HCT116 (cell line): ENCODE data around the gene PRELP. TPM values are rescaled to one million over a fixed set of nuclear protein-coding genes. Genes with fewer than 3 reads are reported as not detected.

Source experiments
- ATAC-seq: fragments of 200-7000 bp; cut with Tn5 transposase; 2 replicates; pipeline ENCODE4 v1.9.1; 2020; ENCODE audit warnings: mild to moderate bottlenecking, moderate library complexity
- BruUV-seq: library from RNA; stranded (reverse); fragments of 400-500 nt; replicated peaks from 2 replicates; lab custom pipeline; 2021; lab: Mats Ljungman, UMichigan
- CTCF ChIA-PET: fragments of 300-600 bp; sonication (Branson Sonifier 250); formaldehyde crosslinking; loops from one replicate; lab custom pipeline; 2021; ENCODE audit warnings: antibody characterized with exemption; lab: Charles Lee
- POLR2A ChIA-PET: fragments of 300-600, 350-600 bp; sonication (Branson Sonifier 250); formaldehyde crosslinking; loops from one replicate; lab custom pipeline; 2021; ENCODE audit warnings: antibody characterized with exemption; lab: Charles Lee
- RAD21 ChIA-PET, 2 experiments: fragments of 300-600 bp; sonication (Branson Sonifier 250); formaldehyde crosslinking; loops; one replicate each; lab custom pipeline; 2023; ENCODE audit warnings: low total read pairs in 2 of 2; ENCODE audit not compliant: uncharacterized antibody in 2 of 2, unreplicated experiment in 2 of 2, low non-redundant PET in 1 of 2; lab: Charles Lee
- DNase-seq: peaks from one replicate; pipeline ENCODE4 v3.0.0-alpha.2; 2010; ENCODE audit warnings: low read depth, low spot score
- H2AFZ ChIP-seq: fragments of 200-600 bp; shearing (Covaris generic), sonication (generic); 2 replicates; pipeline ENCODE4 v1.6.1; 2017; ENCODE audit warnings: low read depth, mixed run types, mixed read lengths, antibody characterized with exemption, low read length; ENCODE audit not compliant: poor library complexity, severe bottlenecking
- H3K27ac ChIP-seq: 2 replicates; pipeline ENCODE4 v1.5.1; 2012; ENCODE audit warnings: low read depth, low read length
- H3K27me3 ChIP-seq: fragments of 200-600 bp; sonication (generic); 2 replicates; pipeline ENCODE4 v1.6.1; 2016; ENCODE audit warnings: mixed run types, low read length, mixed read lengths; ENCODE audit not compliant: insufficient read depth
- H3K36me3 ChIP-seq, 2 experiments: fragments of 200-500 bp in 1 of 2; fragments of 200-600 bp in 1 of 2; sonication (Bioruptor generic) in 1 of 2; sonication (generic) in 1 of 2; 2 replicates each; pipeline versions ENCODE4 v1.5.1 to v1.6.1; 2014 to 2016; ENCODE audit warnings: low read length in 2 of 2, inconsistent platforms in 1 of 2, mixed read lengths in 1 of 2, mixed run types in 1 of 2; ENCODE audit not compliant: insufficient read depth in 2 of 2, control insufficient read depth in 1 of 2
- H3K4me1 ChIP-seq, 2 experiments: fragments of 200-600 bp in 1 of 2; sonication (generic) in 1 of 2; 2 replicates each; pipeline versions ENCODE4 v1.5.1 to v1.6.1; 2012 to 2017; ENCODE audit warnings: low read length in 2 of 2, inconsistent platforms in 1 of 2, mild to moderate bottlenecking in 1 of 2, mixed read lengths in 1 of 2, mixed run types in 1 of 2, moderate library complexity in 1 of 2; ENCODE audit not compliant: insufficient read depth in 2 of 2, control insufficient read depth in 1 of 2
- H3K4me2 ChIP-seq: fragments of 200-600 bp; sonication (generic); 2 replicates; pipeline ENCODE4 v1.6.1; 2017; ENCODE audit warnings: mixed run types, low read length, mixed read lengths
- H3K4me3 ChIP-seq, 2 experiments: fragments of 200-600 bp in 1 of 2; sonication (generic) in 1 of 2; replicated peaks in 1 of 2; 2 replicates each; pipeline ENCODE4 v1.5.1; 2011 to 2016; ENCODE audit warnings: low read length in 2 of 2, control low read depth in 1 of 2, low read depth in 1 of 2, mild to moderate bottlenecking in 1 of 2, mixed read lengths in 1 of 2, mixed run types in 1 of 2
- H3K79me2 ChIP-seq: fragments of 200-600 bp; sonication (generic); 2 replicates; pipeline ENCODE4 v1.6.1; 2017; ENCODE audit warnings: mild to moderate bottlenecking, mixed run types, low read length, moderate library complexity, mixed read lengths; ENCODE audit not compliant: insufficient read depth
- H3K9ac ChIP-seq: fragments of 200-600 bp; sonication (generic); 2 replicates; pipeline ENCODE4 v1.6.1; 2016; ENCODE audit warnings: low read length, mixed read lengths
- H3K9me2 ChIP-seq: fragments of 200-600 bp; sonication (generic), shearing (Covaris generic); 2 replicates; pipeline ENCODE4 v1.6.1; 2017; ENCODE audit warnings: mixed run types, mild to moderate bottlenecking, moderate library complexity; ENCODE audit not compliant: insufficient read depth
- H3K9me3 ChIP-seq, 2 experiments: fragments of 200-500 bp in 1 of 2; fragments of 200-600 bp in 1 of 2; sonication (Bioruptor generic) in 1 of 2; sonication (generic) in 1 of 2; 2 replicates each; pipeline ENCODE4 v1.6.1; 2014 to 2017; ENCODE audit warnings: low read length in 2 of 2, mixed read lengths in 2 of 2, inconsistent platforms in 1 of 2, low read depth in 1 of 2, mild to moderate bottlenecking in 1 of 2, mixed run types in 1 of 2, moderate library complexity in 1 of 2; ENCODE audit not compliant: control insufficient read depth in 1 of 2, insufficient read depth in 1 of 2
- H4K20me1 ChIP-seq: fragments of 200-600 bp; sonication (generic), shearing (Covaris generic); 2 replicates; pipeline ENCODE4 v1.6.1; 2017; ENCODE audit warnings: mixed run types, mild to moderate bottlenecking, moderate library complexity; ENCODE audit not compliant: insufficient read depth
- CBX3 ChIP-seq: IDR thresholded peaks from 2 replicates; pipeline ENCODE4 v1.6.1; 2012; ENCODE audit warnings: low read depth
- EGR1 ChIP-seq: IDR thresholded peaks from 2 replicates; pipeline ENCODE4 v1.6.1; 2012; ENCODE audit warnings: low read depth
- ELF1 ChIP-seq: IDR thresholded peaks from 2 replicates; pipeline ENCODE4 v1.6.1; 2012; ENCODE audit warnings: low read depth, borderline replicate concordance
- EZH2 ChIP-seq: fragments of 200-600 bp; sonication (generic); IDR thresholded peaks from 2 replicates; pipeline ENCODE4 v1.6.1; 2017; ENCODE audit warnings: antibody characterized with exemption, mixed run types
- EZH2phosphoT487 ChIP-seq: fragments of 200-600 bp; IDR thresholded peaks from 2 replicates; pipeline ENCODE4 v1.6.1; 2018; ENCODE audit warnings: antibody characterized with exemption, borderline replicate concordance
- FOSL1 ChIP-seq: IDR thresholded peaks from 2 replicates; pipeline ENCODE4 v1.6.1; 2012; ENCODE audit warnings: low read depth
- JUND ChIP-seq: IDR thresholded peaks from 2 replicates; pipeline ENCODE4 v1.6.1; 2012
- POLR2A ChIP-seq: IDR thresholded peaks from 2 replicates; pipeline ENCODE4 v1.7.0; 2011; ENCODE audit warnings: borderline replicate concordance; ENCODE audit not compliant: insufficient read depth, insufficient read length; ENCODE audit errors: extremely low read depth
- POLR2AphosphoS5 ChIP-seq: IDR thresholded peaks from 2 replicates; pipeline ENCODE4 v1.6.1; 2011; ENCODE audit warnings: mild to moderate bottlenecking, low read depth, low read length, moderate library complexity
- RAD21 ChIP-seq: IDR thresholded peaks from 2 replicates; pipeline ENCODE4 v1.6.1; 2012; ENCODE audit warnings: low read depth, mild to moderate bottlenecking
- SRF ChIP-seq: IDR thresholded peaks from 2 replicates; pipeline ENCODE4 v1.6.1; 2012; ENCODE audit warnings: low read depth
- TCF7L2 ChIP-seq: IDR thresholded peaks from 2 replicates; pipeline ENCODE4 v1.7.0; 2011; ENCODE audit warnings: borderline replicate concordance, inconsistent platforms; ENCODE audit not compliant: insufficient read depth, insufficient read length; ENCODE audit errors: extremely low read depth
- YY1 ChIP-seq: IDR thresholded peaks from 2 replicates; pipeline ENCODE4 v1.6.1; 2011; ENCODE audit warnings: low read length, low read depth, moderate library complexity, mild to moderate bottlenecking; ENCODE audit not compliant: insufficient replicate concordance; ENCODE audit errors: extremely low read depth
- ZFX ChIP-seq: fragments of 450-650 bp; IDR thresholded peaks from 2 replicates; pipeline ENCODE4 v1.6.1; 2017
- ZNF274 ChIP-seq: fragments of 200-500 bp; sonication (Bioruptor generic); IDR thresholded peaks from 2 replicates; pipeline ENCODE4 v1.6.1; 2014; ENCODE audit warnings: mild to moderate bottlenecking, low read depth, low read length, inconsistent platforms
- intact Hi-C: fragments of 100-400 bp; cut with micrococcal nuclease; formaldehyde crosslinking; loops from 2 replicates; pipeline ENCODE4 v1.10.0; 2022
- total RNA-seq: library from RNA; stranded (reverse); gene quantifications from one replicate; pipeline ENCODE4 v1.2.1, GENCODE V29; 2021; ENCODE audit not compliant: unreplicated experiment
- TF ChIP-seq, protein P1 (sequence below): IDR thresholded peaks from 2 replicates; pipeline ENCODE4 v1.6.1; 2011; ENCODE audit warnings: mild to moderate bottlenecking, low read length, moderate library complexity; ENCODE audit not compliant: insufficient replicate concordance; ENCODE audit errors: extremely low read depth
- TF ChIP-seq, protein P2 (sequence below), 3 experiments: fragments of 200-600 bp in 1 of 3; sonication (generic) in 1 of 3; IDR thresholded peaks in 2 of 3; conservative IDR thresholded peaks in 1 of 3; 2 replicates each; pipeline ENCODE4 v1.5.1; 2012 to 2017; ENCODE audit warnings: low read depth in 2 of 3, low read length in 2 of 3, antibody characterized with exemption in 1 of 3, borderline replicate concordance in 1 of 3, control low read depth in 1 of 3, mild to moderate bottlenecking in 1 of 3, mixed read lengths in 1 of 3, mixed run types in 1 of 3, moderate library complexity in 1 of 3; ENCODE audit not compliant: insufficient read depth in 1 of 3

The PRELP gene
- total RNA-seq, 1 experiment from 2014 or later, result 0.10 TPM

DNA sequence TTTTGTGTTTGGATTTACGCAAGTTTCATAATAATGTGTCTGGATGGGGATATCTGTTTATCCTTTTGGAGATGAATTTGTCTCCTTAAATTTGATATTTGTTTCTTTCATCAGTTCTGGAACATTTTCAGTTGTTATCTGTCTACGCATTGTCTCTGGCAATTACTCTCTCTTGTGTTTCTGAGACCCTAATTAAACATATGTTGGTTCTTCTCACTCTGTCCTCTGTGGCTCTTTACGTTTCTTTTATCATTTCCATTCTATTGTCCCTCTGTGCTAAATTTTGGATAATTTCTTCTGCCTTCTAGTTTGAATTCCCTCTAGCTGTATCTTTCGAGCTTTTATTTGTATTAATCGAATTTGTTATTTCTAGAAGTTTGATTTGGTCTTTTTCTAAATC lies 17.5 kb upstream of the PRELP start (continued):
- TF ChIP-seq YY1 (no peak), EZH2 (no peak), ZFX (no peak), JUND (no peak), CBX3 (no peak)
- TF ChIP-seq, all 23 proteins: peak for 0

DNA sequence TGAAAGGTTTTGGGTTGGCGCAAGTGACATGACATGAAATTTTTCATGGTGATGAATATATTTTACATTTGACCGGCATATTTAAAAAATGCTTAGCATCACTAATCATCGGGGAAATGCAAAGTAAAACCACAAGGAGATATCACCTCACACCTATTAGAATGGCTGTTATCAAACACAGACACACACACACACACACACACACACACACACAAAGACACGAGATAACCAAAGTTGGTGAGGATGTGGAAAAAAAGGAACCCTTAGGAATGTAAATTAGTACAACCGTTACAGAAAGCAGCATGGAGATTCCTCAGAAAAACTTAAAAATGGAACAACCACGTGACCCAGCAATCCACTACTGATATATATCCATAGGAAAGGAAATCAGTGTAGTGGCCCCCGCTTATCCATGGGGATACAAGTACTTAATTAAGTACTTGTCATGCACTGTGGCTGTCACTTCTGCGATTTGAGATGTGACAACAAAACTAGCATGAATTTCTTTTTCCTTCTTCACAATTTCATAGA lies 15.9 kb upstream of the PRELP start:
- BruUV-seq, result no TSS peak
- Histone ChIP-seq H3K79me2 (no peaks in the 10 kb centered on the region), H3K9me3 (no peaks in the 10 kb centered on the region), H4K20me1 (no peaks in the 10 kb centered on the region), H3K27ac (no peak overlapping the region), H3K4me2 (no peak overlapping the region)
- intact Hi-C loops, result no loop called here
- ChIA-PET POLR2A (no interaction called here), CTCF (no interaction called here)
- TF ChIP-seq, protein P1, sequence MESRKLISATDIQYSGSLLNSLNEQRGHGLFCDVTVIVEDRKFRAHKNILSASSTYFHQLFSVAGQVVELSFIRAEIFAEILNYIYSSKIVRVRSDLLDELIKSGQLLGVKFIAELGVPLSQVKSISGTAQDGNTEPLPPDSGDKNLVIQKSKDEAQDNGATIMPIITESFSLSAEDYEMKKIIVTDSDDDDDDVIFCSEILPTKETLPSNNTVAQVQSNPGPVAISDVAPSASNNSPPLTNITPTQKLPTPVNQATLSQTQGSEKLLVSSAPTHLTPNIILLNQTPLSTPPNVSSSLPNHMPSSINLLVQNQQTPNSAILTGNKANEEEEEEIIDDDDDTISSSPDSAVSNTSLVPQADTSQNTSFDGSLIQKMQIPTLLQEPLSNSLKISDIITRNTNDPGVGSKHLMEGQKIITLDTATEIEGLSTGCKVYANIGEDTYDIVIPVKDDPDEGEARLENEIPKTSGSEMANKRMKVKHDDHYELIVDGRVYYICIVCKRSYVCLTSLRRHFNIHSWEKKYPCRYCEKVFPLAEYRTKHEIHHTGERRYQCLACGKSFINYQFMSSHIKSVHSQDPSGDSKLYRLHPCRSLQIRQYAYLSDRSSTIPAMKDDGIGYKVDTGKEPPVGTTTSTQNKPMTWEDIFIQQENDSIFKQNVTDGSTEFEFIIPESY, result no peak
- no peak for TF ChIP-seq FOSL1
- TF ChIP-seq ZNF274, result no peak
- TF ChIP-seq, protein P2, sequence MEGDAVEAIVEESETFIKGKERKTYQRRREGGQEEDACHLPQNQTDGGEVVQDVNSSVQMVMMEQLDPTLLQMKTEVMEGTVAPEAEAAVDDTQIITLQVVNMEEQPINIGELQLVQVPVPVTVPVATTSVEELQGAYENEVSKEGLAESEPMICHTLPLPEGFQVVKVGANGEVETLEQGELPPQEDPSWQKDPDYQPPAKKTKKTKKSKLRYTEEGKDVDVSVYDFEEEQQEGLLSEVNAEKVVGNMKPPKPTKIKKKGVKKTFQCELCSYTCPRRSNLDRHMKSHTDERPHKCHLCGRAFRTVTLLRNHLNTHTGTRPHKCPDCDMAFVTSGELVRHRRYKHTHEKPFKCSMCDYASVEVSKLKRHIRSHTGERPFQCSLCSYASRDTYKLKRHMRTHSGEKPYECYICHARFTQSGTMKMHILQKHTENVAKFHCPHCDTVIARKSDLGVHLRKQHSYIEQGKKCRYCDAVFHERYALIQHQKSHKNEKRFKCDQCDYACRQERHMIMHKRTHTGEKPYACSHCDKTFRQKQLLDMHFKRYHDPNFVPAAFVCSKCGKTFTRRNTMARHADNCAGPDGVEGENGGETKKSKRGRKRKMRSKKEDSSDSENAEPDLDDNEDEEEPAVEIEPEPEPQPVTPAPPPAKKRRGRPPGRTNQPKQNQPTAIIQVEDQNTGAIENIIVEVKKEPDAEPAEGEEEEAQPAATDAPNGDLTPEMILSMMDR (IDR thresholded peaks at IDR 0.05 in 2 of 3, conservative IDR thresholded peaks at IDR 0.05 in 1 of 3; ENCODE audit: borderline replicate concordance in 1 of 3, insufficient read depth in 1 of 3, low read depth in 2 of 3, low read length in 2 of 3), result no peak
- no peak for TF ChIP-seq EZH2phosphoT487
- TF ChIP-seq POLR2A, result no peak
- TF ChIP-seq RAD21, result no peak
- no peak for TF ChIP-seq EZH2
- TF ChIP-seq ELF1, result no peak
- TF ChIP-seq CBX3, result no peak
- no peak for TF ChIP-seq POLR2AphosphoS5
- no peak for TF ChIP-seq EGR1
- TF ChIP-seq YY1, result no peak
- no peak for TF ChIP-seq TCF7L2
- TF ChIP-seq ZFX, result no peak
- no peak for TF ChIP-seq SRF
- TF ChIP-seq, all 23 proteins: peak for 0
- DNase-seq (no peak), ATAC-seq (no peak)
- Histone ChIP-seq H3K4me3 (no peak overlapping the region), H3K4me1 (no peaks in the 10 kb centered on the region), H3K9ac (no peak overlapping the region), H2AFZ (no peak overlapping the region), H3K9me2 (no peaks in the 10 kb centered on the region), H3K36me3 (no peaks in the 10 kb centered on the region), H3K27me3 (0 out of 2 replicates have a peak, but pooled peaks cover 3% of the 10 kb centered on the region)
- RAD21 ChIA-PET, result no interaction called here
